GM23338 (cell line): ENCODE measurements around the gene H1-8. TPM values are rescaled to one million over a fixed set of nuclear protein-coding genes. Genes with fewer than 3 reads are reported as not detected.

Source experiments
- ATAC-seq: fragments of 200-7000 bp; cut with Tn5 transposase; 3 replicates; pipeline ENCODE4 v1.9.1; 2020
- DNase-seq: peaks from one replicate; pipeline ENCODE4 v3.0.0-alpha.2; 2015; ENCODE audit warnings: low spot score
- H2AFZ ChIP-seq: fragments of 200-600 bp; sonication (generic); 2 replicates; pipeline ENCODE4 v1.8.0; 2016; ENCODE audit warnings: antibody characterized with exemption, mild to moderate bottlenecking, moderate library complexity
- H3F3A ChIP-seq: fragments of 200-600 bp; sonication (generic); replicated peaks from 2 replicates; pipeline ENCODE4 v1.8.0; 2017; ENCODE audit warnings: antibody characterized with exemption, mixed run types, low read depth
- H3K27ac ChIP-seq: fragments of 200-600 bp; sonication (generic); 2 replicates; pipeline ENCODE4 v1.6.1; 2016; ENCODE audit warnings: low read depth
- H3K27me3 ChIP-seq: fragments of 200-600 bp; sonication (generic); 2 replicates; pipeline ENCODE4 v1.8.0; 2016; ENCODE audit warnings: mild to moderate bottlenecking, mixed run types, moderate library complexity; ENCODE audit not compliant: insufficient read depth
- H3K36me3 ChIP-seq: fragments of 200-600 bp; sonication (generic); 2 replicates; pipeline ENCODE4 v1.8.0; 2016; ENCODE audit warnings: mild to moderate bottlenecking; ENCODE audit not compliant: insufficient read depth
- H3K4me1 ChIP-seq: fragments of 200-600 bp; sonication (generic); 2 replicates; pipeline ENCODE4 v1.8.0; 2016; ENCODE audit warnings: mild to moderate bottlenecking, moderate library complexity; ENCODE audit not compliant: insufficient read depth
- H3K4me2 ChIP-seq: fragments of 200-600 bp; sonication (generic); 2 replicates; pipeline ENCODE4 v1.7.1; 2017; ENCODE audit warnings: mixed run types
- H3K4me3 ChIP-seq: fragments of 200-600 bp; sonication (generic); 2 replicates; pipeline ENCODE4 v1.6.1; 2016; ENCODE audit warnings: mixed run types
- H3K79me2 ChIP-seq: fragments of 200-600 bp; sonication (generic); replicated peaks from 2 replicates; pipeline ENCODE4 v1.8.0; 2017; ENCODE audit warnings: mild to moderate bottlenecking; ENCODE audit not compliant: insufficient read depth
- H3K9me2 ChIP-seq: fragments of 200-600 bp; sonication (generic); 2 replicates; pipeline ENCODE4 v1.8.0; 2017; ENCODE audit not compliant: insufficient read depth
- H4K20me1 ChIP-seq: fragments of 200-600 bp; sonication (generic); replicated peaks from 2 replicates; pipeline ENCODE4 v1.8.0; 2017; ENCODE audit warnings: mild to moderate bottlenecking; ENCODE audit not compliant: insufficient read depth
- H3K27ac Mint-ChIP-seq: 2 replicates; pipeline ENCODE4 v1.8.0; 2020; ENCODE audit warnings: inconsistent platforms, mild to moderate bottlenecking, moderate library complexity, mixed read lengths
- H3K27me3 Mint-ChIP-seq: 3 replicates; pipeline ENCODE4 v1.8.0; 2022; ENCODE audit warnings: low read depth, mild to moderate bottlenecking, moderate library complexity, mixed read lengths, inconsistent platforms; ENCODE audit not compliant: insufficient read depth, poor library complexity
- H3K36me3 Mint-ChIP-seq: 3 replicates; pipeline ENCODE4 v1.8.0; 2021; ENCODE audit warnings: low read depth, mild to moderate bottlenecking, inconsistent platforms, moderate library complexity, mixed read lengths
- H3K4me1 Mint-ChIP-seq: 3 replicates; pipeline ENCODE4 v1.8.0; 2020; ENCODE audit warnings: mild to moderate bottlenecking, inconsistent platforms, mixed read lengths
- H3K4me3 Mint-ChIP-seq: 3 replicates; pipeline ENCODE4 v1.8.0; 2021; ENCODE audit warnings: moderate library complexity, mild to moderate bottlenecking, inconsistent platforms, mixed read lengths
- H3K9me3 Mint-ChIP-seq: 3 replicates; pipeline ENCODE4 v1.8.0; 2020; ENCODE audit warnings: moderate library complexity, mild to moderate bottlenecking, inconsistent platforms, mixed read lengths
- CREB1 ChIP-seq: fragments of 250-450 bp; sonication (Bioruptor Pico); IDR thresholded peaks from 2 replicates; pipeline ENCODE4 v1.5.0; 2020; ENCODE audit warnings: low read depth, mild to moderate bottlenecking, moderate library complexity
- EZH2 ChIP-seq: fragments of 200-600 bp; sonication (generic); IDR thresholded peaks from one replicate; pipeline ENCODE4 v1.8.0; 2017; ENCODE audit warnings: antibody characterized with exemption, mild to moderate bottlenecking, low read depth; ENCODE audit not compliant: unreplicated experiment
- EZH2phosphoT487 ChIP-seq: fragments of 200-600 bp; sonication (generic); IDR thresholded peaks from one replicate; pipeline ENCODE4 v1.8.1; 2018; ENCODE audit warnings: antibody characterized with exemption; ENCODE audit not compliant: unreplicated experiment
- JUNB ChIP-seq: IDR thresholded peaks from one replicate; pipeline ENCODE4 v1.6.1; 2016; ENCODE audit warnings: antibody characterized with exemption; ENCODE audit not compliant: unreplicated experiment
- NANOG ChIP-seq: IDR thresholded peaks from 2 replicates; pipeline ENCODE4 v1.6.1; 2016; ENCODE audit warnings: antibody characterized with exemption, borderline replicate concordance
- POLR2AphosphoS5 ChIP-seq: IDR thresholded peaks from 2 replicates; pipeline ENCODE4 v1.6.1; 2016; ENCODE audit warnings: antibody characterized with exemption, low read depth
- STAT1 ChIP-seq: IDR thresholded peaks from one replicate; pipeline ENCODE4 v1.6.1; 2016; ENCODE audit warnings: antibody characterized with exemption; ENCODE audit not compliant: unreplicated experiment
- ZNF114 ChIP-seq: fragments of 250-450 bp; sonication (Bioruptor Pico); IDR thresholded peaks from 2 replicates; pipeline ENCODE4 v1.5.0; 2020; ENCODE audit warnings: mild to moderate bottlenecking, moderate library complexity
- ZNF331 ChIP-seq: fragments of 250-450 bp; sonication (Bioruptor Pico); IDR thresholded peaks from 2 replicates; pipeline ENCODE4 v1.5.0; 2020; ENCODE audit warnings: low read depth, mild to moderate bottlenecking, moderate library complexity
- polyA plus RNA-seq: library from polyadenylated mRNA; unstranded; fragments of >200 nt; fragmentation: Nextera tagmentation; extraction: Ambion mirVana; gene quantifications from 2 replicates; pipeline ENCODE4 v1.2.1, GENCODE V29; 2016
- total RNA-seq: library from RNA; depleted of rRNA; stranded (reverse); fragments of >200 nt; shearing (Covaris generic); gene quantifications from 2 replicates; pipeline ENCODE4 v1.2.3, GENCODE V29; 2014
- TF ChIP-seq, protein P1 (sequence below): fragments of 250-450 bp; sonication (Bioruptor Pico); IDR thresholded peaks from 2 replicates; pipeline ENCODE4 v1.5.0; 2020; ENCODE audit warnings: mild to moderate bottlenecking, moderate library complexity
- TF ChIP-seq, protein P2 (sequence below), 2 experiments: fragments of 200-600 bp in 1 of 2; sonication (generic) in 1 of 2; conservative IDR thresholded peaks; 2 replicates each; pipeline versions ENCODE4 v1.5.1 to v1.6.1; 2016 to 2017; ENCODE audit warnings: antibody characterized with exemption in 2 of 2, low read depth in 2 of 2, mild to moderate bottlenecking in 2 of 2, moderate library complexity in 1 of 2
- TF ChIP-seq, protein P3 (sequence below): IDR thresholded peaks from one replicate; pipeline ENCODE4 v1.6.1; 2018; ENCODE audit warnings: antibody characterized with exemption; ENCODE audit not compliant: unreplicated experiment
- TF ChIP-seq, protein P4 (sequence below): IDR thresholded peaks from 2 replicates; pipeline ENCODE4 v1.6.1; 2016; ENCODE audit warnings: antibody characterized with exemption

The H1-8 gene
- total and polyA plus RNA-seq, 2 experiments from 2014 or later = not detected

DNA sequence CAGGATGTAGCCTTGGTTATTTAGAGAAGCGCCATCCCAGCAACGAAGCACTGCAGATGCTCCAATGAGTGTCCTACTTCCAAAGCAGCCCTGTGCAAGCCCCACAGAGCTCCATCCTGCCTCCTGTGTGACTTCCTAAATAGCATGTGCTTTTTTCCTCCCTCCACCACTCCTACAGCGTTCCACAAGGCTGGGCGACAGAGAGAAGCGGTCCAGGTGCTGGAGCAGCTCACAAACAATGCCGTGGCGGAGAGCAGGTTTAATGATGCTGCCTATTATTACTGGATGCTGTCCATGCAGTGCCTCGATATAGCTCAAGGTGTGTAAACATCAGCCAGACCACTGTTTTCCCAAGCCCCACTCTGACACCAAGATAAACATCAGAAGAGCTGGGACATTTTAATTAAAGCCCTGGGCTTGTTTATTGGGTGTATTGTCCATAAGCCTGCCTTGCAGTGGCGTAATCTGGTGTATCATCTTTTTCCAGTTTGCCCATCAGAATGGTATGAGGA lies 36.7 kb upstream of the H1-8 start:
- Histone ChIP-seq H3K27me3 (no peaks in the 10 kb centered on the region), H3K4me2 (no peak overlapping the region), H3K9me2 (no peaks in the 10 kb centered on the region), H2AFZ (no peak overlapping the region), H3K36me3 (no peaks in the 10 kb centered on the region), H4K20me1 (no peaks in the 10 kb centered on the region), H3K4me3 (no peak overlapping the region), H3K27ac (no peak overlapping the region), H3K4me1 (no peaks in the 10 kb centered on the region), H3F3A (no peaks in the 10 kb centered on the region; the same call in 1 of the 2 replicates), H3K79me2 (no peaks in the 10 kb centered on the region)
- no peak for TF ChIP-seq JUNB
- no peak for TF ChIP-seq ZNF114 (CRISPR knock-in tag)
- no peak for TF ChIP-seq ZNF331 (CRISPR knock-in tag)
- TF ChIP-seq, protein P1, sequence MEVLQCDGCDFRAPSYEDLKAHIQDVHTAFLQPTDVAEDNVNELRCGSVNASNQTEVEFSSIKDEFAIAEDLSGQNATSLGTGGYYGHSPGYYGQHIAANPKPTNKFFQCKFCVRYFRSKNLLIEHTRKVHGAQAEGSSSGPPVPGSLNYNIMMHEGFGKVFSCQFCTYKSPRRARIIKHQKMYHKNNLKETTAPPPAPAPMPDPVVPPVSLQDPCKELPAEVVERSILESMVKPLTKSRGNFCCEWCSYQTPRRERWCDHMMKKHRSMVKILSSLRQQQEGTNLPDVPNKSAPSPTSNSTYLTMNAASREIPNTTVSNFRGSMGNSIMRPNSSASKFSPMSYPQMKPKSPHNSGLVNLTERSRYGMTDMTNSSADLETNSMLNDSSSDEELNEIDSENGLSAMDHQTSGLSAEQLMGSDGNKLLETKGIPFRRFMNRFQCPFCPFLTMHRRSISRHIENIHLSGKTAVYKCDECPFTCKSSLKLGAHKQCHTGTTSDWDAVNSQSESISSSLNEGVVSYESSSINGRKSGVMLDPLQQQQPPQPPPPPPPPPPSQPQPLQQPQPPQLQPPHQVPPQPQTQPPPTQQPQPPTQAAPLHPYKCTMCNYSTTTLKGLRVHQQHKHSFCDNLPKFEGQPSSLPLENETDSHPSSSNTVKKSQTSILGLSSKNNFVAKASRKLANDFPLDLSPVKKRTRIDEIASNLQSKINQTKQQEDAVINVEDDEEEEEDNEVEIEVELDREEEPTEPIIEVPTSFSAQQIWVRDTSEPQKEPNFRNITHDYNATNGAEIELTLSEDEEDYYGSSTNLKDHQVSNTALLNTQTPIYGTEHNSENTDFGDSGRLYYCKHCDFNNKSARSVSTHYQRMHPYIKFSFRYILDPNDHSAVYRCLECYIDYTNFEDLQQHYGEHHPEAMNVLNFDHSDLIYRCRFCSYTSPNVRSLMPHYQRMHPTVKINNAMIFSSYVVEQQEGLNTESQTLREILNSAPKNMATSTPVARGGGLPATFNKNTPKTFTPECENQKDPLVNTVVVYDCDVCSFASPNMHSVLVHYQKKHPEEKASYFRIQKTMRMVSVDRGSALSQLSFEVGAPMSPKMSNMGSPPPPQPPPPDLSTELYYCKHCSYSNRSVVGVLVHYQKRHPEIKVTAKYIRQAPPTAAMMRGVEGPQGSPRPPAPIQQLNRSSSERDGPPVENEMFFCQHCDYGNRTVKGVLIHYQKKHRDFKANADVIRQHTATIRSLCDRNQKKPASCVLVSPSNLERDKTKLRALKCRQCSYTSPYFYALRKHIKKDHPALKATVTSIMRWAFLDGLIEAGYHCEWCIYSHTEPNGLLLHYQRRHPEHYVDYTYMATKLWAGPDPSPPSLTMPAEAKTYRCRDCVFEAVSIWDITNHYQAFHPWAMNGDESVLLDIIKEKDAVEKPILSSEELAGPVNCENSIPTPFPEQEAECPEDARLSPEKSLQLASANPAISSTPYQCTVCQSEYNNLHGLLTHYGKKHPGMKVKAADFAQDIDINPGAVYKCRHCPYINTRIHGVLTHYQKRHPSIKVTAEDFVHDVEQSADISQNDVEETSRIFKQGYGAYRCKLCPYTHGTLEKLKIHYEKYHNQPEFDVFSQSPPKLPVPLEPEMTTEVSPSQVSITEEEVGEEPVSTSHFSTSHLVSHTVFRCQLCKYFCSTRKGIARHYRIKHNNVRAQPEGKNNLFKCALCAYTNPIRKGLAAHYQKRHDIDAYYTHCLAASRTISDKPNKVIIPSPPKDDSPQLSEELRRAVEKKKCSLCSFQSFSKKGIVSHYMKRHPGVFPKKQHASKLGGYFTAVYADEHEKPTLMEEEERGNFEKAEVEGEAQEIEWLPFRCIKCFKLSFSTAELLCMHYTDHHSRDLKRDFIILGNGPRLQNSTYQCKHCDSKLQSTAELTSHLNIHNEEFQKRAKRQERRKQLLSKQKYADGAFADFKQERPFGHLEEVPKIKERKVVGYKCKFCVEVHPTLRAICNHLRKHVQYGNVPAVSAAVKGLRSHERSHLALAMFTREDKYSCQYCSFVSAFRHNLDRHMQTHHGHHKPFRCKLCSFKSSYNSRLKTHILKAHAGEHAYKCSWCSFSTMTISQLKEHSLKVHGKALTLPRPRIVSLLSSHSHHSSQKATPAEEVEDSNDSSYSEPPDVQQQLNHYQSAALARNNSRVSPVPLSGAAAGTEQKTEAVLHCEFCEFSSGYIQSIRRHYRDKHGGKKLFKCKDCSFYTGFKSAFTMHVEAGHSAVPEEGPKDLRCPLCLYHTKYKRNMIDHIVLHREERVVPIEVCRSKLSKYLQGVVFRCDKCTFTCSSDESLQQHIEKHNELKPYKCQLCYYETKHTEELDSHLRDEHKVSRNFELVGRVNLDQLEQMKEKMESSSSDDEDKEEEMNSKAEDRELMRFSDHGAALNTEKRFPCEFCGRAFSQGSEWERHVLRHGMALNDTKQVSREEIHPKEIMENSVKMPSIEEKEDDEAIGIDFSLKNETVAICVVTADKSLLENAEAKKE (CRISPR knock-in tag) = no peak
- no peak for TF ChIP-seq NANOG
- TF ChIP-seq, protein P2, sequence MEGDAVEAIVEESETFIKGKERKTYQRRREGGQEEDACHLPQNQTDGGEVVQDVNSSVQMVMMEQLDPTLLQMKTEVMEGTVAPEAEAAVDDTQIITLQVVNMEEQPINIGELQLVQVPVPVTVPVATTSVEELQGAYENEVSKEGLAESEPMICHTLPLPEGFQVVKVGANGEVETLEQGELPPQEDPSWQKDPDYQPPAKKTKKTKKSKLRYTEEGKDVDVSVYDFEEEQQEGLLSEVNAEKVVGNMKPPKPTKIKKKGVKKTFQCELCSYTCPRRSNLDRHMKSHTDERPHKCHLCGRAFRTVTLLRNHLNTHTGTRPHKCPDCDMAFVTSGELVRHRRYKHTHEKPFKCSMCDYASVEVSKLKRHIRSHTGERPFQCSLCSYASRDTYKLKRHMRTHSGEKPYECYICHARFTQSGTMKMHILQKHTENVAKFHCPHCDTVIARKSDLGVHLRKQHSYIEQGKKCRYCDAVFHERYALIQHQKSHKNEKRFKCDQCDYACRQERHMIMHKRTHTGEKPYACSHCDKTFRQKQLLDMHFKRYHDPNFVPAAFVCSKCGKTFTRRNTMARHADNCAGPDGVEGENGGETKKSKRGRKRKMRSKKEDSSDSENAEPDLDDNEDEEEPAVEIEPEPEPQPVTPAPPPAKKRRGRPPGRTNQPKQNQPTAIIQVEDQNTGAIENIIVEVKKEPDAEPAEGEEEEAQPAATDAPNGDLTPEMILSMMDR (conservative IDR thresholded peaks at IDR 0.05; ENCODE audit: low read depth in 2 of 2) = no peak
- TF ChIP-seq EZH2 = no peak
- TF ChIP-seq, protein P3, sequence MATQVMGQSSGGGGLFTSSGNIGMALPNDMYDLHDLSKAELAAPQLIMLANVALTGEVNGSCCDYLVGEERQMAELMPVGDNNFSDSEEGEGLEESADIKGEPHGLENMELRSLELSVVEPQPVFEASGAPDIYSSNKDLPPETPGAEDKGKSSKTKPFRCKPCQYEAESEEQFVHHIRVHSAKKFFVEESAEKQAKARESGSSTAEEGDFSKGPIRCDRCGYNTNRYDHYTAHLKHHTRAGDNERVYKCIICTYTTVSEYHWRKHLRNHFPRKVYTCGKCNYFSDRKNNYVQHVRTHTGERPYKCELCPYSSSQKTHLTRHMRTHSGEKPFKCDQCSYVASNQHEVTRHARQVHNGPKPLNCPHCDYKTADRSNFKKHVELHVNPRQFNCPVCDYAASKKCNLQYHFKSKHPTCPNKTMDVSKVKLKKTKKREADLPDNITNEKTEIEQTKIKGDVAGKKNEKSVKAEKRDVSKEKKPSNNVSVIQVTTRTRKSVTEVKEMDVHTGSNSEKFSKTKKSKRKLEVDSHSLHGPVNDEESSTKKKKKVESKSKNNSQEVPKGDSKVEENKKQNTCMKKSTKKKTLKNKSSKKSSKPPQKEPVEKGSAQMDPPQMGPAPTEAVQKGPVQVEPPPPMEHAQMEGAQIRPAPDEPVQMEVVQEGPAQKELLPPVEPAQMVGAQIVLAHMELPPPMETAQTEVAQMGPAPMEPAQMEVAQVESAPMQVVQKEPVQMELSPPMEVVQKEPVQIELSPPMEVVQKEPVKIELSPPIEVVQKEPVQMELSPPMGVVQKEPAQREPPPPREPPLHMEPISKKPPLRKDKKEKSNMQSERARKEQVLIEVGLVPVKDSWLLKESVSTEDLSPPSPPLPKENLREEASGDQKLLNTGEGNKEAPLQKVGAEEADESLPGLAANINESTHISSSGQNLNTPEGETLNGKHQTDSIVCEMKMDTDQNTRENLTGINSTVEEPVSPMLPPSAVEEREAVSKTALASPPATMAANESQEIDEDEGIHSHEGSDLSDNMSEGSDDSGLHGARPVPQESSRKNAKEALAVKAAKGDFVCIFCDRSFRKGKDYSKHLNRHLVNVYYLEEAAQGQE = no peak
- no peak for TF ChIP-seq EZH2phosphoT487
- TF ChIP-seq STAT1 = no peak
- TF ChIP-seq, protein P4, sequence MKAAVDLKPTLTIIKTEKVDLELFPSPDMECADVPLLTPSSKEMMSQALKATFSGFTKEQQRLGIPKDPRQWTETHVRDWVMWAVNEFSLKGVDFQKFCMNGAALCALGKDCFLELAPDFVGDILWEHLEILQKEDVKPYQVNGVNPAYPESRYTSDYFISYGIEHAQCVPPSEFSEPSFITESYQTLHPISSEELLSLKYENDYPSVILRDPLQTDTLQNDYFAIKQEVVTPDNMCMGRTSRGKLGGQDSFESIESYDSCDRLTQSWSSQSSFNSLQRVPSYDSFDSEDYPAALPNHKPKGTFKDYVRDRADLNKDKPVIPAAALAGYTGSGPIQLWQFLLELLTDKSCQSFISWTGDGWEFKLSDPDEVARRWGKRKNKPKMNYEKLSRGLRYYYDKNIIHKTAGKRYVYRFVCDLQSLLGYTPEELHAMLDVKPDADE = no peak
- no peak for TF ChIP-seq CREB1
- no peak for TF ChIP-seq POLR2AphosphoS5
- DNase-seq (no peak), ATAC-seq (no peak)
- peaks cover 16% of the 10 kb centered on the region for H3K27me3 Mint-ChIP-seq
- H3K36me3 Mint-ChIP-seq = no peaks in the 10 kb centered on the region; the same call in 1 of the 3 replicates
- no peak overlapping the region for H3K4me3 Mint-ChIP-seq
- peaks cover 5% of the 10 kb centered on the region; the same call in 2 of the 3 replicates for H3K4me1 Mint-ChIP-seq
- no peak overlapping the region for H3K27ac Mint-ChIP-seq
- H3K9me3 Mint-ChIP-seq = no peaks in the 10 kb centered on the region
